Progenitor cell of endocrine pancreas (in vitro differentiated cells): ENCODE results near the gene RNASE7. TPM values are rescaled to one million over a fixed set of nuclear protein-coding genes. Genes with fewer than 3 reads are reported as not detected.

ENCODE experiments used
- DNase-seq: peaks from one replicate; pipeline ENCODE4 v3.0.0; 2021; ENCODE audit warnings: low spot score; ENCODE audit not compliant: unreplicated experiment
- H3K27ac Mint-ChIP-seq: 2 replicates; pipeline ENCODE4 v1.8.0; 2021; ENCODE audit warnings: mild to moderate bottlenecking, moderate library complexity, mixed read lengths
- H3K27me3 Mint-ChIP-seq: 2 replicates; pipeline ENCODE4 v1.8.0; 2021; ENCODE audit warnings: mixed read lengths
- H3K36me3 Mint-ChIP-seq: 2 replicates; pipeline ENCODE4 v1.8.0; 2022; ENCODE audit warnings: mixed read lengths; ENCODE audit not compliant: insufficient read depth
- H3K4me1 Mint-ChIP-seq: 2 replicates; pipeline ENCODE4 v1.8.0; 2021; ENCODE audit warnings: low read depth, mixed read lengths
- H3K4me3 Mint-ChIP-seq: 2 replicates; pipeline ENCODE4 v1.8.0; 2021; ENCODE audit warnings: low read depth, mild to moderate bottlenecking, moderate library complexity, mixed read lengths
- H3K9me3 Mint-ChIP-seq: 2 replicates; pipeline ENCODE4 v1.8.0; 2021; ENCODE audit warnings: low read depth, mixed read lengths
- total RNA-seq: library from RNA; stranded (reverse); gene quantifications from 2 replicates; pipeline ENCODE4 v1.2.1, GENCODE V29; 2021
- TF ChIP-seq, protein P1 (sequence below): fragments of 200-600 bp; sonication (generic); IDR thresholded peaks from one replicate; pipeline ENCODE4 v1.5.0; 2021; ENCODE audit warnings: antibody characterized with exemption, mild to moderate bottlenecking; ENCODE audit not compliant: unreplicated experiment

RNASE7 gene
- total RNA-seq, 1 donor from 2014 or later, result not detected

DNA sequence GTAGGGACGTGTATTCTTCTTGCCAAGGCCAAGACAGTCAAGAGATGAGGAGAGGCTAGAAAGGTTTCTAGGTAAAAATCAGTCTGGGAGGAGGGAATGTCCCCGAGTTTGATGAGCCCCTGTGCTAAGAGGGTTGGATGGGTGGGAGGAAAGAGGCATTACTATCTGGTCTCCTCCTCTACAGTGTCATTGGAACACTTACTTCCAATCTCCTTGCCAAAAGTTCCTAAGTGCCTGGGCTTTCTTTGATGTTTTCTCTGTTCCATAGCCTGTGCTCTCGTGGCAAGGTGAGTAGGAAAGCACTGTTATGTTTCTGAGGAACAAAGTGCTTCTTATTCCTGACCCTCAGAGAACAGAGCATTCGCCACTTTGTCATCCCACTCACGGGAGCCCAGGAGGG lies 7.5 kb upstream of the RNASE7 start, which contains the start of gene RNASE13:
Gene RNASE13 (minus strand): TSS at position 101 of the 400 bp plus-strand sequence. CDS start 519 bp downstream, outside the sequence.
- H3K4me3 Mint-ChIP-seq, result no peak within 1 kb of the TSS

DNA sequence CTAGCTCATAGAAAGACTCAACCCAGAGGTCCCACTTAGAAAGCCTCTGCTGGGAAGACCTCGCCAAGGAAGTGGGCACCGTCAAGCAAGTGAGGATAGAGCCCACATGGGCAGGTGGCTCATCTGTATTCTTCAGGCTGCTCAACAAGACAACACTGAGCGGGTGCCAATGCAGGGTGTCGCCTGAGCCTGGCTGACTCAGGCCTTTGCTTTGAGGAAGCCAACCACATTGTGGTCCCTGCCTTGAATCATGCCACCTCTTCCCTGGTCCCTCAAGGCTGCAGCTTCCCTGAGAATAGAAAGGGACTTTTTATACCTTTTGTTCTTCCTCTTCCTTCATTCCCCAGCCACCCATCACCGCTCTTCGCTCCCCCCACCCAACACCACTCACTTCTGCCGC lies 5.4 kb upstream of the RNASE7 start:
- no peaks in the 10 kb centered on the region for H3K36me3 Mint-ChIP-seq
- no peak overlapping the region for H3K4me3 Mint-ChIP-seq
- DNase-seq, result no peak
- peaks cover 15% of the 10 kb centered on the region for H3K27me3 Mint-ChIP-seq
- no peak overlapping the region for H3K27ac Mint-ChIP-seq
- H3K4me1 Mint-ChIP-seq, result peaks cover 20% of the 10 kb centered on the region
- no peaks in the 10 kb centered on the region for H3K9me3 Mint-ChIP-seq
- TF ChIP-seq, protein P1, sequence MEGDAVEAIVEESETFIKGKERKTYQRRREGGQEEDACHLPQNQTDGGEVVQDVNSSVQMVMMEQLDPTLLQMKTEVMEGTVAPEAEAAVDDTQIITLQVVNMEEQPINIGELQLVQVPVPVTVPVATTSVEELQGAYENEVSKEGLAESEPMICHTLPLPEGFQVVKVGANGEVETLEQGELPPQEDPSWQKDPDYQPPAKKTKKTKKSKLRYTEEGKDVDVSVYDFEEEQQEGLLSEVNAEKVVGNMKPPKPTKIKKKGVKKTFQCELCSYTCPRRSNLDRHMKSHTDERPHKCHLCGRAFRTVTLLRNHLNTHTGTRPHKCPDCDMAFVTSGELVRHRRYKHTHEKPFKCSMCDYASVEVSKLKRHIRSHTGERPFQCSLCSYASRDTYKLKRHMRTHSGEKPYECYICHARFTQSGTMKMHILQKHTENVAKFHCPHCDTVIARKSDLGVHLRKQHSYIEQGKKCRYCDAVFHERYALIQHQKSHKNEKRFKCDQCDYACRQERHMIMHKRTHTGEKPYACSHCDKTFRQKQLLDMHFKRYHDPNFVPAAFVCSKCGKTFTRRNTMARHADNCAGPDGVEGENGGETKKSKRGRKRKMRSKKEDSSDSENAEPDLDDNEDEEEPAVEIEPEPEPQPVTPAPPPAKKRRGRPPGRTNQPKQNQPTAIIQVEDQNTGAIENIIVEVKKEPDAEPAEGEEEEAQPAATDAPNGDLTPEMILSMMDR, result no peak

More for the DNA sequence above, 7.5 kb upstream of the RNASE7 start, which contains the start of gene RNASE13:
- peaks cover 17% of the 10 kb centered on the region for H3K4me1 Mint-ChIP-seq
- H3K27me3 Mint-ChIP-seq, result peaks cover 18% of the 10 kb centered on the region
- H3K9me3 Mint-ChIP-seq, result no peaks in the 10 kb centered on the region
- peak within 1 kb of the TSS; percentile 17 for H3K27ac Mint-ChIP-seq
- TF ChIP-seq, protein P1, result no peak
- H3K36me3 Mint-ChIP-seq, result no peaks in the 10 kb centered on the region
- no peak for DNase-seq

DNA sequence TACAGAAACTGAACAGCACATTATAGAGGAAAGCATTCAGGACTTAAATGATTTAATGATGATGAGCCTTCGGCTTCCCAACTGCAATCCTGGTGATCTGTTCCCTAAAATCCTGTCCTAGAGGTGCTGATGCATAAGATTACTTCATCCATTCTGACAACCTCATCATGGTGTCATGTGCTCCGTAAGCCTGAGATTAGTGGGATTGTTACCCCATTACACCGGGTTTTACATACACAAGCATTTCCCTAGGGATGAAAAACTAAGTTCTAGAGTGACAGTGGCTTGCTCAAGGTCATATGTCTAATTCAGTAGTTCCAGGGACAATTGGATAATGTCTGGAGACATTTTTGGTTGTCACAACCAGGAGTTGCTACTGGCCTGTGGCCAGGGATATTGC lies 5.0 kb upstream of the RNASE7 start:
- DNase-seq, result no peak
- no peaks in the 10 kb centered on the region for H3K9me3 Mint-ChIP-seq
- H3K27me3 Mint-ChIP-seq, result peaks cover 15% of the 10 kb centered on the region
- no peaks in the 10 kb centered on the region for H3K36me3 Mint-ChIP-seq
- TF ChIP-seq, protein P1, result no peak
- peaks cover 20% of the 10 kb centered on the region for H3K4me1 Mint-ChIP-seq
- H3K4me3 Mint-ChIP-seq, result no peak overlapping the region
- H3K27ac Mint-ChIP-seq, result no peak overlapping the region

DNA sequence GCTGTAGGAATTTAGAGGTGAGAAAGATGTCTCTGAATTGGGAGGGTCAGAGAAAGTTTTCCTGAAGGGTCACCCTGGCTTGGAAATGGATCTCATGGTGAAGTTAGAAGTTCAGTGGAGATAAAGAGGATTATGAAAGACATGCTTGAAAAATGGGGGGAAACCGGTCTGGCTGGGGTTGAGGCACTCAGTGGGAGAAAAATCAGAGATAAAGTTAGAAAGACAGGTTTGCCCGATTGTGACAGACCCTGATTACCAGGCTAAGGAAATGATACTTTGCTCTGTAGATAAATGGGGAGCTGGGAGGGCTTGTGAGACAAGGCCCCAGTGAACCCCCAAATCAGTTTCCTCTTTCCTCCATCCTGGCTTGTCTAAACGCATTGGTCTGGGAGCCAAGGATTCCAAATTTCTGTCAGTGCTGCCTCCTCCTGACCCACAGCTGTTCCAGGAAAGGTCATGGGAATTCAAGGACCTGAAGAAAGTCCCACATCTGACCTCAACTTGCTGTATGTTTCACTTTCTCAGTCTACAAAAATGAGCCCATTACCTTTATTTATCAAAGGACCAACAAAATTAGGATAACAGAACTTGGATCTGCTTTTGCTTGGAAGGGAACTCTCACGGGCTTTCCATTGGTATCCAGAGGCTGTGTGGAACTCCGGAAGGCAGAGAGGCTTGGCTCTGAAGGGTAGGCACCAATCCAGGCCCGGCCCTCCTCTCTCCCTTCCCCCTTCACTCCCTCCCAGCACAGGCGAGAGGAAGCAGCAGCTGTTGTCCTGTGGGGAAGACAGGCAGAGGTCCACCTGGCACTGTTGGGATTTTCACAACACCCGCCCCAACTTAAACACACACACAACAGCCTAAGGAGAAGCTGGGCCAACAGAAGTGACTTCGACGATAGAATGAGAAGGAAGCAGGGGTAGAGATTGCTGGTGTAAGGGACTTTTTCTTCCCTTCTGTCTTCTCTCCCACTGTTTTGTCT lies 3.4 kb upstream of the RNASE7 start:
- no peaks in the 10 kb centered on the region for H3K9me3 Mint-ChIP-seq
- H3K27ac Mint-ChIP-seq, result peak overlapping the region; percentile 18
- peaks cover 20% of the 10 kb centered on the region for H3K4me1 Mint-ChIP-seq
- H3K4me3 Mint-ChIP-seq, result no peak overlapping the region
- no peaks in the 10 kb centered on the region for H3K36me3 Mint-ChIP-seq
- peaks cover 14% of the 10 kb centered on the region for H3K27me3 Mint-ChIP-seq
- TF ChIP-seq, protein P1, result no peak
- DNase-seq, result no peak

DNA sequence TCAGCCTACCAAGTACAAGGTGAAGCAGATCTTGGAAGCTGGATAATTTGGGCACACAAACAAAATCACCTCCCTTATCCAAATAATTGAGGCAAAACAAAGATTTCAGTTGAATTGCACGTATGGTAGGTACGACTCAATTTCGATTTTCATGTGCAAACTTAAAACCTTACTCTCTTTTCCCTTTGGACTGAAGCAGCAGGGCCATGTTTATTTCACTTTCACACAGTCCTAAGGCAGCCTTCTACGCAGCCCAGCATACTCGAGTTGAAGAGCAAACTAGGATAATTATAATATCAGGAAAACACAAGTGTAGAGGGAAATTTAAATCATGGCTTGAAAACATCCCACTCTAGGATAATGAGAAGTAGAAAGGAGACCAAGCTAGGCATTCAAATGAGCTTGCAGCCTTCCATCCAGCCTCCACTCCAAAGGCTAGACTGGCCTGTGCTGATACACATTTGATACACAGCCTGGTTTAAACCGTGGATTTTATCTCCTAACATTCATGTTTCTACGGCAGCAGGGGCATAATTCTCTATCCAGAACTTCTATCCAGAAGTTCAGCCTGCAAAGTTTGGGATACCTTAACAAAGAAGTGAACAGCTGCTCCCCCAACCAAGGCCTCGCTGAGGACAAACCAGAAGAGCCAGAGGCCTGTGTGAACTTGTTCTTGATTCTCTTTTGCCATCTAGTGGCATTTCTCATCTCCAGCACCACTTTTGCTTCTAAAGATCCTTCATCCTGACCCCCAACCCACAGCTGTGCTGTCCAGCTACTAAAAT lies 2.4 kb upstream of the RNASE7 start:
- Mint-ChIP-seq H3K4me3 (no peak overlapping the region), H3K36me3 (no peaks in the 10 kb centered on the region), H3K27ac (no peak overlapping the region), H3K27me3 (peaks cover 19% of the 10 kb centered on the region), H3K9me3 (no peaks in the 10 kb centered on the region), H3K4me1 (peaks cover 20% of the 10 kb centered on the region)
- DNase-seq, result no peak
- TF ChIP-seq, protein P1, result peak; percentile 67
